ENCODE measurements around the gene ABCA7. TPM values are rescaled to one million over a fixed set of nuclear protein-coding genes. Genes with fewer than 3 reads are reported as not detected.

The ABCA7 gene
- total and polyA plus RNA-seq, 2 of the 13 experiments (the other 11 are each of a cell fraction or from before 2014, with no cell fraction given): 4.4 to 32.4 TPM

GRCh38 chr19:1020868-1021425 is 19.0 kb upstream of the ABCA7 start, which contains the start of gene TMEM259 (continued):
- TF ChIP-seq ZBTB14 (CRISPR knock-in tag; IDR thresholded peaks at IDR 0.05) (no peak), PPARG (CRISPR knock-in tag; conservative IDR thresholded peaks at IDR 0.05) (peak; percentile 17; the same call in 1 of the 2 replicates), ZFP36L1 (CRISPR knock-in tag; IDR thresholded peaks at IDR 0.05) (no peak), ZNF567 (CRISPR knock-in tag; IDR thresholded peaks at IDR 0.05; ENCODE audit: borderline replicate concordance) (no peak), AKAP8 (CRISPR knock-in tag; IDR thresholded peaks at IDR 0.05) (0 out of 2 replicates have a peak, but pooled peaks have one; percentile 14), ZNF275 (CRISPR knock-in tag; IDR thresholded peaks at IDR 0.05; ENCODE audit: borderline replicate concordance) (no peak; the same call in 1 of the 2 replicates), ZFP82 (CRISPR knock-in tag; IDR thresholded peaks at IDR 0.05; ENCODE audit: borderline replicate concordance) (no peak), IKZF5 (CRISPR knock-in tag; IDR thresholded peaks at IDR 0.05) (no peak; the same call in 1 of the 2 replicates), ZNF773 (CRISPR knock-in tag; IDR thresholded peaks at IDR 0.05; ENCODE audit: borderline replicate concordance) (no peak), SIN3A (IDR thresholded peaks at IDR 0.05; ENCODE audit: borderline replicate concordance, low read depth, low read length) (peak; percentile 60; the same call in 1 of the 2 replicates), FOSL1 (CRISPR knock-in tag; IDR thresholded peaks at IDR 0.05; ENCODE audit: borderline replicate concordance) (no peak), CBX1 (IDR thresholded peaks at IDR 0.05; ENCODE audit: low read depth) (no peak), ZSCAN21 (CRISPR knock-in tag; IDR thresholded peaks at IDR 0.05; ENCODE audit: borderline replicate concordance) (peak; percentile 63; the same call in 1 of the 2 replicates), ATF1 (CRISPR knock-in tag; IDR thresholded peaks at IDR 0.05) (no peak), MAFG (CRISPR knock-in tag; IDR thresholded peaks at IDR 0.05) (no peak), ZNF670 (CRISPR knock-in tag; IDR thresholded peaks at IDR 0.05; ENCODE audit: borderline replicate concordance) (0 out of 2 replicates have a peak, but pooled peaks have one; percentile 16), ZNF800 (CRISPR knock-in tag; IDR thresholded peaks at IDR 0.05) (no peak), MAFF (IDR thresholded peaks at IDR 0.05; ENCODE audit: low read depth, low read length) (no peak), FOXO1 (CRISPR knock-in tag; IDR thresholded peaks at IDR 0.05) (peak; percentile 33; the same call in 1 of the 2 replicates), ZNF296 (CRISPR knock-in tag; conservative IDR thresholded peaks at IDR 0.05) (no peak), REXO4 (CRISPR knock-in tag; IDR thresholded peaks at IDR 0.05; ENCODE audit: borderline replicate concordance) (no peak)
- TF ChIP-seq, protein P1, sequence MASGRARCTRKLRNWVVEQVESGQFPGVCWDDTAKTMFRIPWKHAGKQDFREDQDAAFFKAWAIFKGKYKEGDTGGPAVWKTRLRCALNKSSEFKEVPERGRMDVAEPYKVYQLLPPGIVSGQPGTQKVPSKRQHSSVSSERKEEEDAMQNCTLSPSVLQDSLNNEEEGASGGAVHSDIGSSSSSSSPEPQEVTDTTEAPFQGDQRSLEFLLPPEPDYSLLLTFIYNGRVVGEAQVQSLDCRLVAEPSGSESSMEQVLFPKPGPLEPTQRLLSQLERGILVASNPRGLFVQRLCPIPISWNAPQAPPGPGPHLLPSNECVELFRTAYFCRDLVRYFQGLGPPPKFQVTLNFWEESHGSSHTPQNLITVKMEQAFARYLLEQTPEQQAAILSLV (CRISPR knock-in tag; IDR thresholded peaks at IDR 0.05; ENCODE audit: borderline replicate concordance): peak; percentile 78; the same call in 1 of the 2 replicates

All from HepG2 (cell line).